ENCODE data around the gene MYCL.

DNA sequence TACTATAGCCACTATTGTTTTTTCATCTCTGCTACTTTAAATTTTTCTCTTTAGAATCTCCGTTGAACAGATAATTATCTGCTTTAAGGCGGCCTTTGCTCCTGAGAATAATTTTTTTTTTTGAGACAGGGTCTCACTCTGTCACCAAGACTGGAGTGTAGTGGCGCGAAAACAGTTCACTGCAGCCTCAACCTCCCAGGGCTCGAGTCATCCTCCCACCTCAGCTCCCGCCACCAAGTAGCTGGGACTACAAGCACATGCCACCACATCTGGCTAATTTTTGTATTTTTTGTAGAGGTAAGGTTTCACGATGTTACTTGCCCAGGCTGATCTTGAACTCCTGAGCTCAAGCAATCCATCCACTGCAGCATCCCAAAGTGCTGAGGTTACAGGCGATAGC lies 47.0 kb downstream of the MYCL start:
- TF ChIP-seq, protein P1, sequence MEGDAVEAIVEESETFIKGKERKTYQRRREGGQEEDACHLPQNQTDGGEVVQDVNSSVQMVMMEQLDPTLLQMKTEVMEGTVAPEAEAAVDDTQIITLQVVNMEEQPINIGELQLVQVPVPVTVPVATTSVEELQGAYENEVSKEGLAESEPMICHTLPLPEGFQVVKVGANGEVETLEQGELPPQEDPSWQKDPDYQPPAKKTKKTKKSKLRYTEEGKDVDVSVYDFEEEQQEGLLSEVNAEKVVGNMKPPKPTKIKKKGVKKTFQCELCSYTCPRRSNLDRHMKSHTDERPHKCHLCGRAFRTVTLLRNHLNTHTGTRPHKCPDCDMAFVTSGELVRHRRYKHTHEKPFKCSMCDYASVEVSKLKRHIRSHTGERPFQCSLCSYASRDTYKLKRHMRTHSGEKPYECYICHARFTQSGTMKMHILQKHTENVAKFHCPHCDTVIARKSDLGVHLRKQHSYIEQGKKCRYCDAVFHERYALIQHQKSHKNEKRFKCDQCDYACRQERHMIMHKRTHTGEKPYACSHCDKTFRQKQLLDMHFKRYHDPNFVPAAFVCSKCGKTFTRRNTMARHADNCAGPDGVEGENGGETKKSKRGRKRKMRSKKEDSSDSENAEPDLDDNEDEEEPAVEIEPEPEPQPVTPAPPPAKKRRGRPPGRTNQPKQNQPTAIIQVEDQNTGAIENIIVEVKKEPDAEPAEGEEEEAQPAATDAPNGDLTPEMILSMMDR (conservative IDR thresholded peaks at IDR 0.05), result no peak
- no peak for TF ChIP-seq ZFX (IDR thresholded peaks at IDR 0.05)

All from C4-2B (cell line).